ENCODE data around the gene METAP2. TPM values are rescaled to one million over a fixed set of nuclear protein-coding genes. Genes with fewer than 3 reads are reported as not detected.
"Not testable (repeated sequence)": the region's sequence is repeated elsewhere in the genome, so short reads cannot be mapped to it uniquely, and the experiment has no call there.

Gene METAP2
- total RNA-seq, 2 experiments from 2014 or later = 60.2 to 66.3 TPM

- Mint-ChIP-seq H3K9me3 (no peaks in the 10 kb centered on the region), H3K4me1 (ENCODE audit: low read depth) (no peaks in the 10 kb centered on the region), H3K36me3 (ENCODE audit: low read depth) (no peaks in the 10 kb centered on the region), H3K4me3 (no peak overlapping the region), H3K27ac (no peak overlapping the region), H3K27me3 (no peaks in the 10 kb centered on the region)
- no peaks in the 10 kb centered on the region for H3K27me3 ChIP-seq (ENCODE audit: control insufficient read depth in 1 of 2, insufficient read depth in 2 of 2, low read length in 2 of 2)
- TF ChIP-seq, protein P1, sequence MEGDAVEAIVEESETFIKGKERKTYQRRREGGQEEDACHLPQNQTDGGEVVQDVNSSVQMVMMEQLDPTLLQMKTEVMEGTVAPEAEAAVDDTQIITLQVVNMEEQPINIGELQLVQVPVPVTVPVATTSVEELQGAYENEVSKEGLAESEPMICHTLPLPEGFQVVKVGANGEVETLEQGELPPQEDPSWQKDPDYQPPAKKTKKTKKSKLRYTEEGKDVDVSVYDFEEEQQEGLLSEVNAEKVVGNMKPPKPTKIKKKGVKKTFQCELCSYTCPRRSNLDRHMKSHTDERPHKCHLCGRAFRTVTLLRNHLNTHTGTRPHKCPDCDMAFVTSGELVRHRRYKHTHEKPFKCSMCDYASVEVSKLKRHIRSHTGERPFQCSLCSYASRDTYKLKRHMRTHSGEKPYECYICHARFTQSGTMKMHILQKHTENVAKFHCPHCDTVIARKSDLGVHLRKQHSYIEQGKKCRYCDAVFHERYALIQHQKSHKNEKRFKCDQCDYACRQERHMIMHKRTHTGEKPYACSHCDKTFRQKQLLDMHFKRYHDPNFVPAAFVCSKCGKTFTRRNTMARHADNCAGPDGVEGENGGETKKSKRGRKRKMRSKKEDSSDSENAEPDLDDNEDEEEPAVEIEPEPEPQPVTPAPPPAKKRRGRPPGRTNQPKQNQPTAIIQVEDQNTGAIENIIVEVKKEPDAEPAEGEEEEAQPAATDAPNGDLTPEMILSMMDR (IDR thresholded peaks at IDR 0.05) = no peak
- H3K4me1 ChIP-seq (ENCODE audit: insufficient read depth, low read length) = no peaks in the 10 kb centered on the region
- H3K9me3 ChIP-seq (ENCODE audit: control insufficient read depth in 1 of 2, insufficient read depth in 1 of 2, low read length in 2 of 2) = no peaks in the 10 kb centered on the region
- ChIA-PET CTCF (no interaction called here), POLR2A (no interaction called here)
- intact Hi-C loops (cut with DNase I, micrococcal nuclease) = no loop called here
- DNase-seq = no peak
- no peak overlapping the region for H3K27ac ChIP-seq (ENCODE audit: low read depth in 1 of 2, low read length in 2 of 2)
- no peak overlapping the region for H3K4me3 ChIP-seq (ENCODE audit: low read length)
- no peak for ATAC-seq (ENCODE audit: poor library complexity)
- H3K36me3 ChIP-seq (ENCODE audit: insufficient read depth, low read length) = no peaks in the 10 kb centered on the region
Measured at GRCh38 chr12:95439461-95440230, 34.3 kb upstream of the METAP2 start.

GRCh38 chr12:95440401-95440800, 33.6 kb upstream of the METAP2 start:
- DNase-seq = no peak
- Mint-ChIP-seq H3K27me3 (peaks cover 3% of the 10 kb centered on the region), H3K4me1 (ENCODE audit: low read depth) (no peaks in the 10 kb centered on the region), H3K4me3 (no peak overlapping the region), H3K27ac (no peak overlapping the region), H3K36me3 (ENCODE audit: low read depth) (no peaks in the 10 kb centered on the region), H3K9me3 (no peaks in the 10 kb centered on the region)
- no peaks in the 10 kb centered on the region for H3K36me3 ChIP-seq (ENCODE audit: insufficient read depth, low read length)
- H3K9me3 ChIP-seq (ENCODE audit: control insufficient read depth in 1 of 2, insufficient read depth in 1 of 2, low read length in 2 of 2) = no peaks in the 10 kb centered on the region
- H3K4me1 ChIP-seq (ENCODE audit: insufficient read depth, low read length) = no peaks in the 10 kb centered on the region
- H3K27me3 ChIP-seq (ENCODE audit: control insufficient read depth in 1 of 2, insufficient read depth in 2 of 2, low read length in 2 of 2) = no peaks in the 10 kb centered on the region
- ChIA-PET POLR2A (no interaction called here), CTCF (no interaction called here)
- no peak overlapping the region for H3K4me3 ChIP-seq (ENCODE audit: low read length)
- ATAC-seq (ENCODE audit: poor library complexity) = no peak
- H3K27ac ChIP-seq (ENCODE audit: low read depth in 1 of 2, low read length in 2 of 2) = no peak overlapping the region
- intact Hi-C loops (cut with DNase I, micrococcal nuclease) = no loop called here
- TF ChIP-seq, protein P1 (IDR thresholded peaks at IDR 0.05) = no peak

GRCh38 chr12:95443459-95443858, 30.5 kb upstream of the METAP2 start:
- intact Hi-C loops (cut with DNase I, micrococcal nuclease) = no loop called here
- Histone ChIP-seq H3K27me3 (ENCODE audit: control insufficient read depth in 1 of 2, insufficient read depth in 2 of 2, low read length in 2 of 2) (peaks cover 16 to 21% of the 10 kb centered on the region in 2 experiments), H3K9me3 (ENCODE audit: control insufficient read depth in 1 of 2, insufficient read depth in 1 of 2, low read length in 2 of 2) (peaks cover 0 to 5% of the 10 kb centered on the region in 2 experiments), H3K4me3 (ENCODE audit: low read length) (no peak overlapping the region), H3K27ac (ENCODE audit: low read depth in 1 of 2, low read length in 2 of 2) (no peak overlapping the region), H3K4me1 (ENCODE audit: insufficient read depth, low read length) (no peaks in the 10 kb centered on the region), H3K36me3 (ENCODE audit: insufficient read depth, low read length) (no peaks in the 10 kb centered on the region)
- peaks cover 27% of the 10 kb centered on the region for H3K27me3 Mint-ChIP-seq
- no peaks in the 10 kb centered on the region for H3K36me3 Mint-ChIP-seq (ENCODE audit: low read depth)
- CTCF ChIA-PET = no interaction called here
- H3K9me3 Mint-ChIP-seq = no peaks in the 10 kb centered on the region
- no peak overlapping the region for H3K4me3 Mint-ChIP-seq
- DNase-seq (no peak), ATAC-seq (ENCODE audit: poor library complexity) (no peak)
- POLR2A ChIA-PET = no interaction called here
- TF ChIP-seq, protein P1 (IDR thresholded peaks at IDR 0.05) = no peak
- H3K27ac Mint-ChIP-seq = no peak overlapping the region
- H3K4me1 Mint-ChIP-seq (ENCODE audit: low read depth) = no peaks in the 10 kb centered on the region

- H3K27me3 ChIP-seq (ENCODE audit: control insufficient read depth in 1 of 2, insufficient read depth in 2 of 2, low read length in 2 of 2) = peaks cover 16 to 21% of the 10 kb centered on the region in 2 experiments
- H3K9me3 ChIP-seq (ENCODE audit: control insufficient read depth in 1 of 2, insufficient read depth in 1 of 2, low read length in 2 of 2); ATAC-seq (ENCODE audit: poor library complexity); H3K9me3 Mint-ChIP-seq; H3K4me3 Mint-ChIP-seq; H3K27ac ChIP-seq (ENCODE audit: low read depth in 1 of 2, low read length in 2 of 2); H3K27ac Mint-ChIP-seq; intact Hi-C loops (cut with DNase I, micrococcal nuclease); CTCF ChIA-PET; DNase-seq; H3K36me3 ChIP-seq (ENCODE audit: insufficient read depth, low read length); H3K4me1 ChIP-seq (ENCODE audit: insufficient read depth, low read length); H3K4me1 Mint-ChIP-seq (ENCODE audit: low read depth); H3K4me3 ChIP-seq (ENCODE audit: low read length); H3K36me3 Mint-ChIP-seq (ENCODE audit: low read depth): not testable (repeated sequence)
- POLR2A ChIA-PET = interaction anchor here (1.4 kb wide), 1 partner anchor 29 kb away, joined by 5 read pairs; the partner anchor contains the start of gene METAP2
- peaks cover 33% of the 10 kb centered on the region for H3K27me3 Mint-ChIP-seq
Measured at GRCh38 chr12:95445099-95445498, 28.9 kb upstream of the METAP2 start.

All from CD4-positive, alpha-beta T cell (primary cell).